GM21528 (cell line): ENCODE measurements around the gene LIN7C.

Experiments used
- ATAC-seq: cut with Tn5 transposase; IDR thresholded peaks from one replicate; pipeline ENCODE4 v1.9.1; 2021; ENCODE audit warnings: mild to moderate bottlenecking, moderate library complexity; ENCODE audit not compliant: unreplicated experiment, low FRiP score

The LIN7C gene

DNA sequence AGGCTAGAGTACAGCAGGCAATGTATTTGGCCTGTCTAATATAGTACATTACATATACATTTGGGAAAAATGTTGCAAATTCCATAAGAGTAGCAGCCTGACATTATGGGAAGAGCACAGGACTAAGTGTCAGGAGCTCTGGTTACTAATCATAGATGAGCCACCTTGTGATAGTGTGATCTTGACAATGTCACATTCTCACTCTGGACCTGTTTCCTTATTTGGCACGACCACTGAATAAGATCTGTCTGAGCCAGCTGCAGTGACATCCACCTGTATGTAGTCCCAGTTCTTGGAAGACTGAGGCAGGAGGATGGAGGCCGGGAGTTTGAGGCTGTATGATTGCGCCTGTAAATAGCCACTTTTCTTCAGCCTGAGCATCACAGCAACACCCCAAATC is 5.7 kb upstream of the LIN7C start:
- ATAC-seq, result no peak

DNA sequence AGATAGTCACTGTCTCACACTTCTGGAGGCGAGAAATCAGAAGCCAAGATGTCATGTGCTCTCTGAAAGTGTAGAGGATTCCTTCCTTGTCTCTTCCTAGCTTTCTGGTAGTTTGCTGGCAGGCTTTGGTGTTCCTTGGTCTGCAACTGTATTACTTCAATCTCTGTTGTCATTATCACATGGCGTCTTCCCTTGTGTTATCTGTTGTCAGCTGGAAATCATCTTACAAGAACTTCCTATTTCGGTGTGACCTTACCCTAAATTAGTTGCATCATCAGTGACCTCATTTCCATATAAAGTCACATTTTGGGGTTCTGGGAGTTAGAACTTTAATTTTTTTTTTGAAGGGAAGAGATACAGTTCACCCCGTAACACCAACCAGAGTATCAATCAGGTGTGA is 3.3 kb upstream of the LIN7C start:
- ATAC-seq, result no peak

- ATAC-seq, result no peak
These were observed 1.2 kb upstream of the LIN7C start for GRCh38 chr11:27507557-27508322.

DNA sequence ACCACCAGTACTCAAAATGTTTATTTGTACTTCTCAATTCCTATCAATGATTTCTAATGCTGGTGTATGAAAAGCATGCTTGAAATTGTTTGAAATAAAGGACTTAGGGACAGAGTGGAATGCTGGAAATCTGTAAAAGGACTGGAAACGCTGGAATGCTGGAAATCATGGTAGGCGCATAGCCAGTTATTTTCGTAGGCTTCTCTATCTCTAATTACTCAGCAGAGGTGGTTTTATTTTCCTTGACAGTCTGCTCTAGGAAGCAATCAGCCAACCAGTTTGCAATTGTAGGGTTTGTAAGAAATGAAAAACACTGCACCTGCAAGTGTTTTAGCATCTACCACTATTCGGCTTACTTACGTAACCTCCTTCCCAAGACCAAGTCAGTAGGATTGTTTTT is 788 bp downstream of the LIN7C start:
- peak; percentile 7 for ATAC-seq

DNA sequence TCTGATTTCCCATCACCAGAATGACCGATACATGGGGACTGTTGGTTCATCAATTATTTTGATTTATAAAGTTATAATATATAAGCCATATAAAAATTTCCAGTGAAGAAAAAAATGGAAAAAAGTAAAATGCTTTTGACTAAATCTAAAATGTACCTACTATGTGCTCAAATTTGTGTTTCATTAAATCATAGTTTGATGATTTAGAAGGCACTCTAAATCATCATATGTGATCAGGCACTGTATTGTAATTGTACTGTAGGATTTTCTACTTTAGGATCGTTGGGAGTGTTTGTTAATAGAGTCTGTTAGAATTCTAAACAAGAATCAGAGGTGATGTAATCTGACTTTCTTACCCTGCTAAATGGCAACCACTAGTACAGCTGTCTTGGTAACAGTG is 2.4 kb downstream of the LIN7C start:
- no peak for ATAC-seq

DNA sequence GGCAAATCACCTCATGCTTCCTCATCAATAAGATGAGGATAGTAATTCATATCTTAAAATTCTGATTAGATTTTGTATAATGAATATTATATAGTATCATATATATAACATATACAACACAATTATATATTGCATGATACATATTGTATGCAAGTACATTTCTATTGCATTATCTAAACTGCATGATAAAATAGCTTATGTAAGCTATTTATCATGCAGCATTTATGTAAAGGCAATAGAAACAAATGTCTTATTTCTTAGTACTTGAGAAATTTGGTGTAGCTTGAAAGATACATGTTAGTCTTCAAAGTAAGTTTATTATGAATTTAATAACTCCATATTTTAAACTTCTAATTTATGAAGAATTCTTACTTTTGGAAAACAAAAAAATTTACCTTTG is 5.5 kb downstream of the LIN7C start:
- ATAC-seq, result no peak

- ATAC-seq, result no peak
These were observed 8.7 kb downstream of the LIN7C start for GRCh38 chr11:27497911-27498310.

DNA sequence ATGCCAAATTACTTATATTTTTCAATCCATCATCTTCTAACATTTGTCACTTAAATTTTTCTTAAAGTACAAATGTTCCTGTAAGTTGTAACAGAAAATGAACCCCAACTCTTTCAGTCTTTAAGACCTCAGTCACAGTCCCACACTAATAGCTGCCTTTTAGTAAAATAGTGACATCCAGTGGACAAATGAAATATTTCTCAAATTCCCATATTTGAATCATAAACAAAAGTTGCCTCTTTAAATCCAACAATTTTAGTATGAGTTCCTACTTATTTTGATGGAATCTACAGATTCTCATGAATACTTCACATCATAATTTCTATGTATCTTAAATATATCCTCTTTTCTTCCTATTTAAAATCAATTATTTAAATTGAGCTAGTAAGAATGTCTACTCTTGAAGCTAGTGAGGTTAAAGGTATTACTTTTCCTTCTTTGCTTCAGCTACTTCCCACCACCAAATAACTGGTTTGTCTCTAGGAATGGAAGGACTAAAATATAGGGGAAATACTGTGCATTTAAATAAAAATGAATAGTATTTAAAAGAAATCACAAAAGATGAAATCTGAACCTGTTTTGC is 9.2 kb downstream of the LIN7C start:
- peak; percentile 77 for ATAC-seq

GRCh38 chr11:27496461-27496860 is 10.1 kb downstream of the LIN7C start:
- ATAC-seq, result no peak

- ATAC-seq, result no peak
These were observed 10.8 kb downstream of the LIN7C start for GRCh38 chr11:27495710-27496300.

GRCh38 chr11:27489092-27489491 is 17.5 kb downstream of the LIN7C start:
- no peak for ATAC-seq

- no peak for ATAC-seq
These were observed 18.9 kb downstream of the LIN7C start for GRCh38 chr11:27487706-27488105.

DNA sequence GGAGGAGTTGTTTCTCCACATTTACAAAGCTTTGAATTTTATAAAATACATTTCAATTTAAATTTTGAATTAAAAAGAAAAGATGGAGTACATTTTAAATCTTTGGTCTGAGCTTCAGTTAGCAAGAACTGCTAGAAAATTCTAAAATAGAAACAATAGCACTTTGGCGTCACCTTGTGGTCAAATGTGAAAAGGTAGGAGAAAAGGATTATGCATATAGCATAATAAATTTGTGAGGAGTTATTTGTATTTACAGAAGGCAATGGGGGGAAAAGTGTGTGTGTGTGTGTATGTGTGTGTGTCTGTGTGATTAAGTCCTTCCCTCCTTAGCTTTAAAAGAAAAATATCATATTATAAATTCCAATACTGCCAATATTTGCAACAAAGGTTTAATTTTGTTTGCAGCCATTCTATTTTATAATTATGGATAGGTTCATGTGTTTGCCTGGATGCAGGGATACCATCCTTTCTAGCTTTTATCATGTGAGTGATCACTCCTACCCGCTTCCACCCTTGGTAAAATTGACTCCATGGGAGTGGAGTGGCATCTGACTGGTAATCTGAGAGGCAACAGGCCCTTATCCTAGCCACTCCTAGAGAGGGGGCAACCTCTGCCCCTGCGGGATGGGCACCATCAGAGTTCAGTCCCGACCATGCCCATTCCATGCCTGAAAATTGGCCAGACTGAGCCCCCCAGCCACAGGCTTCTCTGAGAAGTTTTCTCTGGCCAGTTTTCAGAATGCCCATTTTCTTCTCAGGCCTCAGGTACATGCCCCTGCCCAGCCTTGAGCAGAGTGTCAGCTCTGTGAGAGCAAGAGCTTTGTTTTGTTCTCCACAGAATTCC is 20.4 kb downstream of the LIN7C start:
- ATAC-seq, result no peak

- no peak for ATAC-seq
These were observed 23.8 kb downstream of the LIN7C start for GRCh38 chr11:27482793-27483192.

DNA sequence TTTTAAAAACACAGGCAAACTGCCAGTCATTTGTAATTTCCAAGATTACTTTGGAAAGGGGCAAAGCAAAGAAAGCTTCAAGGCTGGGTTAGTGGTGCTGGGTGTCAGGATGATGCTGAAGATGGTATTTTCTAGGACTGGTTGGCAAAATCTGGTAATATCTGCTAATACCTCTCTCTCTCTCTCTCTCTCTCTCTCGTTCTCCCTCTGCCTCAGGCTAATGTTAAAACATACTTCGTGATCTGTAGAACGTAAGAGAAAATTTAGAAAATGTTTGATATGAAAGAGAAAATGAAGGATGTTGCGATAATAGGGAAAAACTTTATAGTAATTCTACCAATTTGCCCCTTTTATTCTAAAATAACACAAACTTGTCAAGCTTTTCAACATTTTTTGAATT is 24.6 kb downstream of the LIN7C start:
- no peak for ATAC-seq

GRCh38 chr11:27477831-27478230 is 28.7 kb downstream of the LIN7C start:
- no peak for ATAC-seq

DNA sequence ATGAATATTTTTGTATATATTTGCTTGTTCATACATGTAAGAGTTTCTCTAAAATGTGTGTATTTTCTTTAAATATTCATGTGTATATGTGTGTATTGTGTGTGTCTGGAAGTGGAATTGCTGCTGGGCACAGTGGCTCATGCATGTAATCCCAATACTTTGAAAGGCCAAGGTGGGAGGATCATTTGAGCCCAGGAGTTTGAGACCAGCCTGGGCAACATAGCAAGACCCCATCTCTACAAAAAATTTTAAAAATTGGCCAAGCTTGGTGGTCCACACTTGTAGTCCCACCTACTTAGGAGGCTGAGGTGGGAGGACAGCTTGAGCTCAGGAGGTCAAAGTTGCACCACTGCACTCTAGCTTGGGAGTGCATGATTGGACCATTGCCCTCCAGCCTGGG is 29.3 kb downstream of the LIN7C start:
- no peak for ATAC-seq

DNA sequence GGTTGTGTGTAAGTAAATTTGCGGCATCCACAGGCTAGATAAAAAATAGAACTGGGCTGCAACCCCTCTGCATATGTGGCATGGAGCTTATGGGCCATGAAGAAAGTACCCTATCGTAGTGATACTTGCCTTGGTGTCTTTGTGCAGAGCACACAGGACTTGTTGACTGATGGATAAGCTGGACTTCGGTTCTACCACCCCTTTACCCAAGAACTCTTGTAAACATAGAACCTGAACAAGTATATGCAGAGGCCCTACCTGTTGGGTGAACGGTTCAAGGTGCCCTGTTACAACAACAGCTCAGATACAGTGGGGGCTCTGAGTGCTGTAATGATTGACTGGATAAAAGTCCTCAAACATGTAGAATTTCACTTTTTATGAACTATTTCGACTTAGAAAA is 30.9 kb downstream of the LIN7C start:
- no peak for ATAC-seq

- ATAC-seq, result no peak
These were observed 33.6 kb downstream of the LIN7C start for GRCh38 chr11:27473017-27473406.

DNA sequence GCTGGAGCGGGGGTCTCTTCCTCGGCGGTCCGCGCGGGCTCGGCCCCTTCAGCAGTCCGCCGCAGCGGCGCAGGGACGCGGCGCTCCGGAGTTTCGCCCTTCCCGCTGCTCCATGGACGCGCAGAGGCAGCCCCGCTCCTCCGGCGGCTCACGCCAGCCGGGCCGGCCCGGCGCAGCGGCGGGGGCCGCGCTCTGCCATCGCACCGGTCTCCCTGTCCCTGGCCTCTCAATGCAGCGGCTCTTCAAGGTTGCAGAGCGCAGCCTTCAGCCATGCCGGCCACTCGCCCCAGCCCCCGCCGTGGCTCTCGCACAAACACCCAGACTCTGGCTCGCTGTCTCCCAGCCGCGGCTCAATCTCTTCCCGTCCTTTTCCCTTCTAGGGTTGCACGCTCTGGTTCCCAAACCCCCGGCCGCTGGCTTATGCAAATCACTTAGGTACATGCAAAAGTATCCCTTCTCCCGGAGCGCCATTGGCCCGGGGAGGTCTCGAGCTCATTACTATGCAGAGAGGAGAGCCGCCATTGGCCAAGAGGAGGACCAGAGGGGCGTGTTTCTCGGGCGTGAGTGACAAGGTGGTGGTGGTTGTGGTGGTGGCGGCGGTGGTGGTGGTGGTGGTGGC is 34.1 kb downstream of the LIN7C start, which contains the start of gene LGR4:
LGR4 (minus strand) TSS at position 393 of the 619 bp plus-strand sequence. CDS start 488 bp downstream, outside the sequence.
- ATAC-seq, result peak; percentile 80
